PC-3 (cell line): ENCODE measurements around the gene MEGF10. TPM values are rescaled to one million over a fixed set of nuclear protein-coding genes. Genes with fewer than 3 reads are reported as not detected.
"Not testable (repeated sequence)": the region's sequence is repeated elsewhere in the genome, so short reads cannot be mapped to it uniquely, and the experiment has no call there.

Experiments
- ATAC-seq: fragments of 200-7000 bp; cut with Tn5 transposase; 2 replicates; pipeline ENCODE4 v1.9.1; 2020; ENCODE audit warnings: mild to moderate bottlenecking, moderate library complexity
- BruUV-seq: library from RNA; stranded (reverse); fragments of 400-500 nt; replicated peaks from 2 replicates; lab custom pipeline; 2021; lab: Mats Ljungman, UMichigan
- CTCF ChIA-PET: fragments of 300-600 bp; sonication (Branson Sonifier 250); formaldehyde crosslinking; loops from one replicate; lab custom pipeline; 2022; ENCODE audit warnings: antibody characterized with exemption; lab: Charles Lee
- POLR2A ChIA-PET: fragments of 300-600 bp; sonication (Branson Sonifier 250); formaldehyde crosslinking; loops from one replicate; lab custom pipeline; 2022; ENCODE audit warnings: antibody characterized with exemption; ENCODE audit not compliant: unreplicated experiment; lab: Charles Lee
- DNase-seq: peaks from one replicate; pipeline ENCODE4 v3.0.0-alpha.2; 2015
- H2AFZ ChIP-seq: fragments of 300-600 bp; sonication (generic); 2 replicates; pipeline ENCODE4 v1.6.0; 2016; ENCODE audit warnings: antibody characterized with exemption, low read length
- H3F3A ChIP-seq: fragments of 300-600 bp; sonication (generic); one replicate; pipeline ENCODE4 v1.6.0; 2017; ENCODE audit warnings: antibody characterized with exemption, low read length, control low read depth, mild to moderate bottlenecking; ENCODE audit not compliant: unreplicated experiment
- H3K27ac ChIP-seq: fragments of 300-600 bp; sonication (generic); 2 replicates; pipeline ENCODE4 v1.5.1; 2016; ENCODE audit warnings: mild to moderate bottlenecking, low read length
- H3K27me3 ChIP-seq: fragments of 300-600 bp; sonication (generic); 2 replicates; pipeline ENCODE4 v1.6.1; 2016; ENCODE audit warnings: low read length, mixed read lengths
- H3K36me3 ChIP-seq: fragments of 300-600 bp; sonication (generic); 2 replicates; pipeline ENCODE4 v1.6.1; 2016; ENCODE audit warnings: low read depth, mixed run types, low read length, mixed read lengths
- H3K4me1 ChIP-seq: fragments of 300-600 bp; sonication (generic); 2 replicates; pipeline ENCODE4 v1.5.1; 2016; ENCODE audit warnings: low read length; ENCODE audit not compliant: insufficient read depth
- H3K4me2 ChIP-seq: fragments of 300-600 bp; sonication (generic); 2 replicates; pipeline ENCODE4 v1.6.0; 2016; ENCODE audit warnings: low read length
- H3K4me3 ChIP-seq: fragments of 300-600 bp; sonication (generic); 2 replicates; pipeline ENCODE4 v1.5.1; 2016; ENCODE audit warnings: mild to moderate bottlenecking, low read length, mixed read lengths
- H3K79me2 ChIP-seq: fragments of 300-600 bp; sonication (generic); 2 replicates; pipeline ENCODE4 v1.6.1; 2017; ENCODE audit warnings: low read length, mixed read lengths
- H3K9ac ChIP-seq: fragments of 300-600 bp; sonication (generic); 2 replicates; pipeline ENCODE4 v1.6.0; 2016; ENCODE audit warnings: mild to moderate bottlenecking, low read length
- H3K9me2 ChIP-seq: fragments of 300-600 bp; sonication (generic); replicated peaks from 2 replicates; pipeline ENCODE4 v1.6.1; 2016; ENCODE audit warnings: mixed run types, low read length, mixed read lengths
- H3K9me3 ChIP-seq: fragments of 300-600 bp; sonication (generic); 2 replicates; pipeline ENCODE4 v1.6.1; 2016; ENCODE audit warnings: low read length, mixed read lengths
- H4K20me1 ChIP-seq: fragments of 300-600 bp; sonication (generic); 2 replicates; pipeline ENCODE4 v1.6.1; 2016; ENCODE audit warnings: low read length, mixed read lengths
- EZH2 ChIP-seq: fragments of 300-600 bp; sonication (generic); IDR thresholded peaks from one replicate; pipeline ENCODE4 v1.6.1; 2017; ENCODE audit warnings: antibody characterized with exemption, mild to moderate bottlenecking, low read length; ENCODE audit not compliant: unreplicated experiment
- EZH2phosphoT487 ChIP-seq: fragments of 300-600 bp; sonication (generic); IDR thresholded peaks from 2 replicates; pipeline ENCODE4 v1.6.1; 2018; ENCODE audit warnings: mild to moderate bottlenecking, antibody characterized with exemption, low read length, borderline replicate concordance
- intact Hi-C: fragments of 100-400 bp; cut with micrococcal nuclease; formaldehyde crosslinking; loops from 2 replicates; pipeline ENCODE4 v1.9.0; 2023
- total RNA-seq: library from RNA; depleted of rRNA; stranded (reverse); fragments of >200 nt; gene quantifications from 2 replicates; pipeline ENCODE4 v1.2.3, GENCODE V29; 2014
- TF ChIP-seq, protein P1 (sequence below): fragments of 300-600 bp; sonication (generic); conservative IDR thresholded peaks from 2 replicates; pipeline ENCODE4 v1.5.1; 2017; ENCODE audit warnings: antibody characterized with exemption, low read depth, mild to moderate bottlenecking, low read length

MEGF10 gene
- total RNA-seq, 1 experiment from 2014 or later: not detected

DNA sequence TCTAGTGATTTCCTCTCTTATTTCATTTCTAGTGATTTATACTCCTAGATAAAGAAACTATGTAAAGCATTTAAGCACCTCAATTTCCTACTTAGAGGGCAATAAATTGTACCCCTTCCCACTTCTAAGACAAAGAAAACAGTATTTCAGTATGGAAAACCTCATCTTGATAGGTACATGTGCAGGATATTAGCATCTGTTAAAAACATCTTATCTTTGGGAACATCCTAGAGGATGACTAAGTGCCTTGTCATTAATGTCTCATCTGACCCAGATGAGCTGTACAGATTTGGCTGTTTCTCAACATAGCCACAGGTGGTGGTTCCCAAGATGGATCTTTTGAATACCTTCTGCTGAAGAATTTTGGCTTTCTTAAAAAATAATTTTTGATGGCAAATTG is 5.7 kb downstream of the MEGF10 start:
- Histone ChIP-seq H3K9ac (no peak overlapping the region), H3F3A (no peaks in the 10 kb centered on the region), H3K4me3 (no peak overlapping the region), H3K27me3 (peaks cover 39% of the 10 kb centered on the region), H4K20me1 (no peaks in the 10 kb centered on the region), H3K9me3 (no peaks in the 10 kb centered on the region), H3K27ac (no peak overlapping the region), H3K4me2 (no peak overlapping the region), H3K9me2 (no peaks in the 10 kb centered on the region), H3K36me3 (no peaks in the 10 kb centered on the region), H3K79me2 (no peaks in the 10 kb centered on the region), H3K4me1 (peaks cover 4% of the 10 kb centered on the region; the same call in 1 of the 2 replicates), H2AFZ (no peak overlapping the region)
- ATAC-seq (peak; percentile 49), DNase-seq (peak; percentile 86)
- BruUV-seq: no TSS peak
- TF ChIP-seq EZH2phosphoT487: no peak
- TF ChIP-seq, protein P1, sequence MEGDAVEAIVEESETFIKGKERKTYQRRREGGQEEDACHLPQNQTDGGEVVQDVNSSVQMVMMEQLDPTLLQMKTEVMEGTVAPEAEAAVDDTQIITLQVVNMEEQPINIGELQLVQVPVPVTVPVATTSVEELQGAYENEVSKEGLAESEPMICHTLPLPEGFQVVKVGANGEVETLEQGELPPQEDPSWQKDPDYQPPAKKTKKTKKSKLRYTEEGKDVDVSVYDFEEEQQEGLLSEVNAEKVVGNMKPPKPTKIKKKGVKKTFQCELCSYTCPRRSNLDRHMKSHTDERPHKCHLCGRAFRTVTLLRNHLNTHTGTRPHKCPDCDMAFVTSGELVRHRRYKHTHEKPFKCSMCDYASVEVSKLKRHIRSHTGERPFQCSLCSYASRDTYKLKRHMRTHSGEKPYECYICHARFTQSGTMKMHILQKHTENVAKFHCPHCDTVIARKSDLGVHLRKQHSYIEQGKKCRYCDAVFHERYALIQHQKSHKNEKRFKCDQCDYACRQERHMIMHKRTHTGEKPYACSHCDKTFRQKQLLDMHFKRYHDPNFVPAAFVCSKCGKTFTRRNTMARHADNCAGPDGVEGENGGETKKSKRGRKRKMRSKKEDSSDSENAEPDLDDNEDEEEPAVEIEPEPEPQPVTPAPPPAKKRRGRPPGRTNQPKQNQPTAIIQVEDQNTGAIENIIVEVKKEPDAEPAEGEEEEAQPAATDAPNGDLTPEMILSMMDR: no peak
- TF ChIP-seq EZH2: no peak
- CTCF ChIA-PET: no interaction called here
- intact Hi-C loops: no loop called here
- POLR2A ChIA-PET: no interaction called here

DNA sequence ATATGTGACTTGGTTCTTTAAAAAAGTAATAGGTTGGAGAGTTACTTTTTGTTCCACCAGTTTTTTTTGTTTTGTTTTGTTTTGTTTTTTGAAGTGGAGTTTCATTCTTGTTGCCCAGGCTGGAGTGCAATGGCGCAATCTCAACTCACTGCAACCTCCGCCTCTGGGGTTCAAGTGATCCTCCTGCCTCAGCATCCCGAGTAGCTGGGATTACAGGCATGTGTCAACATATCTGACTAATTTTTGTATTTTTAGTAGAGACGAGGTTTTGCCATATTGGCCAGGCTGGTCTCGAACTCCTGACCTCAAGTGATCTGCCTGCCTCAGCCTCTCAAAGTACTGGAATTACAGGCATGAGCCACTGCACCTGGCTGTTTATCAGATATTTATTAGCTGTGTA is 6.3 kb downstream of the MEGF10 start:
- H3K4me1 ChIP-seq, ATAC-seq, H3K4me2 ChIP-seq, H3K79me2 ChIP-seq, DNase-seq, POLR2A ChIA-PET, H3F3A ChIP-seq, H3K27ac ChIP-seq, H2AFZ ChIP-seq, H3K36me3 ChIP-seq, H3K9me3 ChIP-seq, H3K4me3 ChIP-seq, intact Hi-C loops, H3K9ac ChIP-seq, CTCF ChIA-PET, H3K9me2 ChIP-seq, H4K20me1 ChIP-seq, BruUV-seq: not testable (repeated sequence)
- peaks cover 34% of the 10 kb centered on the region for H3K27me3 ChIP-seq

DNA sequence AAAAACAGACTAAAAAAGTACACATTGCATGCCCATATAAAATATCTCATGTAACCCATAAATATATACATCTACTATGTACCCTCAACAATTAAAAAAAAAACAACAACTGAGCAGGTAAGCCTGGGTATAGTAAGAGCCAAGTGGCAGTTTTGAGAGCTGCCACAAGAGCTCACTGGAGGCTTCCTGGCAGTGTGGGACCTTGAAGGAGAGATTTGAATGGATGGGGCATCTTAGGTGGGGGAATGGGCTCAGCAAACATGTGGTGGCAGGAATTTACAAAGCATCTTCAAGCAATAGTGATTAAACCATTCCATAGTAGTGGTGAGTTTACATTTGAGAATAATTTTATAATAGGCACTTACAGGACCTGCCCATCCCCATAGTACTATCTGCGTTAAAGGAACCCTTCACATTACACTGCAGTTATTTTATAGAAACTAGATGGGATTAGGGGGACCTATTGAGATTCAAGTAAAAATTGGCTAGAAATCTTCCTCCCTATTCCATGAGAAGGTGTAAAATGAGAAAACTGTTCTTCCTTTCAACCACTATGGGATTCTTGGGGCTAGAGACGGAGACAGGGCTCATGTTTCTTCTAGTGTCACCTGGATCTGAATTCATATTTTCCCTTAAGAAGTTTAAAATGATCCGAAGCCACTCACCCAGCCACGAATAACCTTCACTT is 6.9 kb downstream of the MEGF10 start:
- intact Hi-C loops: no loop called here
- H3K9ac ChIP-seq: no peak overlapping the region
- H2AFZ ChIP-seq: no peak overlapping the region
- peaks cover 28% of the 10 kb centered on the region for H3K27me3 ChIP-seq
- no peaks in the 10 kb centered on the region for H3K79me2 ChIP-seq
- H3K36me3 ChIP-seq: no peaks in the 10 kb centered on the region
- H3K9me2 ChIP-seq: no peaks in the 10 kb centered on the region
- no peak overlapping the region for H3K27ac ChIP-seq
- TF ChIP-seq, protein P1: no peak
- no peak for TF ChIP-seq EZH2
- DNase-seq (no peak), ATAC-seq (no peak)
- H3F3A ChIP-seq: no peaks in the 10 kb centered on the region
- no peaks in the 10 kb centered on the region for H4K20me1 ChIP-seq
- BruUV-seq: no TSS peak
- ChIA-PET POLR2A (no interaction called here), CTCF (no interaction called here)
- no peak overlapping the region for H3K4me3 ChIP-seq
- no peaks in the 10 kb centered on the region for H3K9me3 ChIP-seq
- H3K4me2 ChIP-seq: no peak overlapping the region
- peaks cover 4% of the 10 kb centered on the region; the same call in 1 of the 2 replicates for H3K4me1 ChIP-seq
